Tibial nerve (tissue), 3 donors: ENCODE data around the gene ITPKC.

Experiments used
- CTCF ChIP-seq, 5 experiments: fragments of 200-600 bp in 3 of 5; fragments of 450-650 bp in 2 of 5; sonication (generic) in 3 of 5; IDR thresholded peaks; one replicate each; pipeline ENCODE4 v1.5.1; 2016 to 2019; ENCODE audit warnings: antibody characterized with exemption in 5 of 5, mild to moderate bottlenecking in 3 of 5, moderate library complexity in 2 of 5
- POLR2A ChIP-seq, 2 donors: fragments of 450-650 bp; IDR thresholded peaks; one replicate each; pipeline ENCODE4 v1.6.1; 2017; ENCODE audit warnings: antibody characterized with exemption in 2 of 2, mild to moderate bottlenecking in 2 of 2, moderate library complexity in 2 of 2

GRCh38 chr19:40703029-40703755 lies 13.7 kb upstream of the ITPKC start:
- TF ChIP-seq CTCF (IDR thresholded peaks at IDR 0.05) = no peak
- no peak for TF ChIP-seq POLR2A (IDR thresholded peaks at IDR 0.05)
